CD4-positive, alpha-beta T cell (primary cell): Measurements from ENCODE around the gene RNASE8. TPM values are rescaled to one million over a fixed set of nuclear protein-coding genes. Genes with fewer than 3 reads are reported as not detected.

Experiments
- ATAC-seq: fragments of 200-7000 bp; cut with Tn5 transposase; one replicate; pipeline ENCODE4 v1.10.0; 2022; ENCODE audit warnings: mild to moderate bottlenecking; ENCODE audit not compliant: poor library complexity
- CTCF ChIA-PET: fragments of 350-600 bp; sonication (Branson Sonifier 250); formaldehyde crosslinking; loops from one replicate; lab custom pipeline; 2021; ENCODE audit warnings: antibody characterized with exemption, inconsistent platforms; lab: Charles Lee
- POLR2A ChIA-PET: fragments of 350-600 bp; sonication (Branson Sonifier 250); formaldehyde crosslinking; loops from one replicate; lab custom pipeline; 2021; ENCODE audit warnings: antibody characterized with exemption, inconsistent platforms; lab: Charles Lee
- DNase-seq, 14 experiments: peaks; one replicate each; pipeline ENCODE4 v3.0.0-alpha.2; 2013 to 2020; ENCODE audit warnings: mixed read lengths in 2 of 14
- H3K27ac ChIP-seq, 2 donors: one replicate each; pipeline versions ENCODE4 v1.5.1 to v1.7.0; 2013; ENCODE audit warnings: low read length in 2 of 2, low read depth in 1 of 2, mild to moderate bottlenecking in 1 of 2
- H3K27me3 ChIP-seq, 2 experiments: 1 replicate in 1 of 2; 2 replicates in 1 of 2; pipeline versions ENCODE4 v1.6.1 to v1.7.0; 2013; ENCODE audit warnings: low read length in 2 of 2, control low read depth in 1 of 2, mild to moderate bottlenecking in 1 of 2, moderate library complexity in 1 of 2; ENCODE audit not compliant: insufficient read depth in 2 of 2, control insufficient read depth in 1 of 2
- H3K36me3 ChIP-seq: one replicate; pipeline ENCODE4 v1.6.1; 2013; ENCODE audit warnings: low read length, control low read depth; ENCODE audit not compliant: insufficient read depth
- H3K4me1 ChIP-seq: one replicate; pipeline ENCODE4 v1.6.1; 2013; ENCODE audit warnings: low read length, control low read depth; ENCODE audit not compliant: insufficient read depth
- H3K4me3 ChIP-seq: one replicate; pipeline ENCODE4 v1.5.1; 2013; ENCODE audit warnings: mild to moderate bottlenecking, low read length, moderate library complexity
- H3K9me3 ChIP-seq, 2 experiments: 1 replicate in 1 of 2; 2 replicates in 1 of 2; pipeline versions ENCODE4 v1.6.1 to v1.7.0; 2013; ENCODE audit warnings: low read length in 2 of 2, mild to moderate bottlenecking in 2 of 2, control low read depth in 1 of 2, moderate library complexity in 1 of 2; ENCODE audit not compliant: control insufficient read depth in 1 of 2, insufficient read depth in 1 of 2
- H3K27ac Mint-ChIP-seq: one replicate; pipeline ENCODE4 v1.8.0; 2020; ENCODE audit warnings: mixed read lengths
- H3K27me3 Mint-ChIP-seq: one replicate; pipeline ENCODE4 v1.8.0; 2021; ENCODE audit warnings: mixed read lengths
- H3K36me3 Mint-ChIP-seq: one replicate; pipeline ENCODE4 v1.8.0; 2021; ENCODE audit warnings: low read depth, mixed read lengths
- H3K4me1 Mint-ChIP-seq: one replicate; pipeline ENCODE4 v1.8.0; 2021; ENCODE audit warnings: low read depth, mixed read lengths
- H3K4me3 Mint-ChIP-seq: one replicate; pipeline ENCODE4 v1.8.0; 2020; ENCODE audit warnings: mild to moderate bottlenecking, mixed read lengths
- H3K9me3 Mint-ChIP-seq: one replicate; pipeline ENCODE4 v1.8.0; 2020; ENCODE audit warnings: mixed read lengths
- CTCF ChIP-seq: fragments of 200-600 bp; IDR thresholded peaks from one replicate; pipeline ENCODE4 v1.8.0; 2022; ENCODE audit warnings: antibody characterized with exemption, mild to moderate bottlenecking
- intact Hi-C, 2 experiments: fragments of 100-400 bp; cut with DNase I in 1 of 2; cut with micrococcal nuclease in 1 of 2; formaldehyde crosslinking; loops; one replicate each; pipeline versions ENCODE4 v1.15.1 to v1.9.0; 2023 to 2025; cut with DNase I, micrococcal nuclease
- total RNA-seq, 174 experiments: library from RNA in 2 of 174; stranded (reverse) in 2 of 174; gene quantifications; one replicate each; pipeline ENCODE4 v1.2.3 and lab custom pipeline; 2021 to 2026

Gene RNASE8
- total RNA-seq, 2 experiments from 2014 or later, result not detected

GRCh38 chr14:21093769-21094681 lies 36.4 kb downstream of the RNASE8 start:
- intact Hi-C loops, result no loop called here
- Histone ChIP-seq H3K27ac (no peak overlapping the region), H3K4me1 (peaks cover 24% of the 10 kb centered on the region), H3K27me3 (no peaks in the 10 kb centered on the region), H3K9me3 (no peaks in the 10 kb centered on the region), H3K4me3 (no peak overlapping the region), H3K36me3 (no peaks in the 10 kb centered on the region)
- ChIA-PET CTCF (interaction anchor here (2.8 to 7.3 kb wide), 3 partner anchors 12 to 79 kb away, joined by 56 to 116 read pairs (median 63); no protein-coding TSS in a partner anchor), POLR2A (interaction anchor here (1.2 to 4.6 kb wide), 2 partner anchors 10 to 55 kb away, joined by 3 to 52 read pairs; no protein-coding TSS in a partner anchor)
- peaks cover 6% of the 10 kb centered on the region for H3K36me3 Mint-ChIP-seq
- no peaks in the 10 kb centered on the region for H3K27me3 Mint-ChIP-seq
- TF ChIP-seq CTCF, result no peak
- H3K4me1 Mint-ChIP-seq, result peaks cover 33% of the 10 kb centered on the region
- H3K9me3 Mint-ChIP-seq, result no peaks in the 10 kb centered on the region
- H3K27ac Mint-ChIP-seq, result no peak overlapping the region
- no peak for DNase-seq
- no peak overlapping the region for H3K4me3 Mint-ChIP-seq
- ATAC-seq, result no peak

GRCh38 chr14:21095430-21096205 lies 38.0 kb downstream of the RNASE8 start:
- CTCF ChIA-PET, result interaction anchor here (0.7 to 7.3 kb wide), 6 partner anchors 9 to 90 kb away, joined by 3 to 116 read pairs (median 6); no protein-coding TSS in a partner anchor
- Mint-ChIP-seq H3K4me1 (peaks cover 38% of the 10 kb centered on the region), H3K4me3 (peak overlapping the region; percentile 88), H3K27ac (peak overlapping the region; percentile 84), H3K9me3 (no peaks in the 10 kb centered on the region), H3K27me3 (no peaks in the 10 kb centered on the region), H3K36me3 (peaks cover 6% of the 10 kb centered on the region)
- H3K27ac ChIP-seq, result peak overlapping the region in 1 of 2 donors; percentile 23
- no peaks in the 10 kb centered on the region for H3K36me3 ChIP-seq
- no peak for DNase-seq
- intact Hi-C loops, result no loop called here
- H3K4me1 ChIP-seq, result peaks cover 29% of the 10 kb centered on the region
- no peak for ATAC-seq
- no peaks in the 10 kb centered on the region for H3K9me3 ChIP-seq
- TF ChIP-seq CTCF, result no peak
- no peaks in the 10 kb centered on the region for H3K27me3 ChIP-seq
- POLR2A ChIA-PET, result interaction anchor here (3.7 to 4.6 kb wide), 2 partner anchors 8 kb away, joined by 12 to 52 read pairs; no protein-coding TSS in a partner anchor
- H3K4me3 ChIP-seq, result no peak overlapping the region

- H3K4me3 Mint-ChIP-seq, result peak overlapping the region; percentile 88
- peaks cover 38% of the 10 kb centered on the region for H3K4me1 Mint-ChIP-seq
- TF ChIP-seq CTCF, result no peak
- ChIA-PET POLR2A (interaction anchor here (1.2 to 3.7 kb wide), 3 partner anchors 9 to 90 kb away, joined by 3 to 12 read pairs (median 6); no protein-coding TSS in a partner anchor), CTCF (interaction anchor here (0.7 to 7.3 kb wide), 5 partner anchors 10 to 125 kb away, joined by 3 to 116 read pairs (median 6); no protein-coding TSS in a partner anchor)
- Histone ChIP-seq H3K27ac (peak overlapping the region in 1 of 2 donors; percentile 74), H3K36me3 (no peaks in the 10 kb centered on the region), H3K4me3 (no peak overlapping the region), H3K27me3 (no peaks in the 10 kb centered on the region), H3K9me3 (no peaks in the 10 kb centered on the region), H3K4me1 (peaks cover 29% of the 10 kb centered on the region)
- intact Hi-C loops, result no loop called here
- no peak for DNase-seq
- no peaks in the 10 kb centered on the region for H3K27me3 Mint-ChIP-seq
- H3K9me3 Mint-ChIP-seq, result no peaks in the 10 kb centered on the region
- peaks cover 6% of the 10 kb centered on the region for H3K36me3 Mint-ChIP-seq
- peak overlapping the region; percentile 84 for H3K27ac Mint-ChIP-seq
- ATAC-seq, result no peak
Observed at GRCh38 chr14:21096438-21096837, 38.8 kb downstream of the RNASE8 start.
